Inferior parietal cortex (tissue), 1 donor: ENCODE results near the gene ID1.

Experiments
- DNase-seq: peaks from one replicate; pipeline ENCODE4 v3.0.0-alpha.2; 2016; ENCODE audit errors: extremely low spot score

ID1 gene, protein sequence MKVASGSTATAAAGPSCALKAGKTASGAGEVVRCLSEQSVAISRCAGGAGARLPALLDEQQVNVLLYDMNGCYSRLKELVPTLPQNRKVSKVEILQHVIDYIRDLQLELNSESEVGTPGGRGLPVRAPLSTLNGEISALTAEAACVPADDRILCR

DNA sequence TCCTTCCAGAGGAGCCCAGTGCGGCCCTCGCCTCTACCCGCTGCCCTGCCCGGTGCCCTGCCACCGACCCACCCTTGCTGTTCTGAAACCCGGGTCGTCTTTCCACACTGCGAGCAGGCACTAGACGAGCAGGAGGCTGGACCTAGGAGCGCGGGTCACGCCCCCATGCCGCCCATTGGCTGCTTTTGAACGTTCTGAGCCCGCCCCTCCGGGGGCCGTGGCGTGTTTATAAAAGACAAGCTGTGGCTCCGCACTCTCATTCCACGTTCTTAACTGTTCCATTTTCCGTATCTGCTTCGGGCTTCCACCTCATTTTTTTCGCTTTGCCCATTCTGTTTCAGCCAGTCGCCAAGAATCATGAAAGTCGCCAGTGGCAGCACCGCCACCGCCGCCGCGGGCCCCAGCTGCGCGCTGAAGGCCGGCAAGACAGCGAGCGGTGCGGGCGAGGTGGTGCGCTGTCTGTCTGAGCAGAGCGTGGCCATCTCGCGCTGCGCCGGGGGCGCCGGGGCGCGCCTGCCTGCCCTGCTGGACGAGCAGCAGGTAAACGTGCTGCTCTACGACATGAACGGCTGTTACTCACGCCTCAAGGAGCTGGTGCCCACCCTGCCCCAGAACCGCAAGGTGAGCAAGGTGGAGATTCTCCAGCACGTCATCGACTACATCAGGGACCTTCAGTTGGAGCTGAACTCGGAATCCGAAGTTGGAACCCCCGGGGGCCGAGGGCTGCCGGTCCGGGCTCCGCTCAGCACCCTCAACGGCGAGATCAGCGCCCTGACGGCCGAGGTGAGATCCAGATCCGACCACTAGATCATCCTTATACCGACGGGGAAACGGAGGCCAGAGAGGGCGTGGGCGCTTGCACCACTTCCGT, at the start of gene ID1:
Gene ID1 (plus strand): TSS at position 259 of the 871 bp plus-strand sequence. CDS start 99 bp downstream, at position 358.
- DNase-seq, result peak; percentile 94

GRCh38 chr20:31559704-31560093, 45.4 kb upstream of the ID1 start:
- no peak for DNase-seq

- DNase-seq, result peak; percentile 69
Observed at GRCh38 chr20:31560094-31560745, 44.9 kb upstream of the ID1 start.

- no peak for DNase-seq
Observed at GRCh38 chr20:31560746-31561598, 44.1 kb upstream of the ID1 start.

DNA sequence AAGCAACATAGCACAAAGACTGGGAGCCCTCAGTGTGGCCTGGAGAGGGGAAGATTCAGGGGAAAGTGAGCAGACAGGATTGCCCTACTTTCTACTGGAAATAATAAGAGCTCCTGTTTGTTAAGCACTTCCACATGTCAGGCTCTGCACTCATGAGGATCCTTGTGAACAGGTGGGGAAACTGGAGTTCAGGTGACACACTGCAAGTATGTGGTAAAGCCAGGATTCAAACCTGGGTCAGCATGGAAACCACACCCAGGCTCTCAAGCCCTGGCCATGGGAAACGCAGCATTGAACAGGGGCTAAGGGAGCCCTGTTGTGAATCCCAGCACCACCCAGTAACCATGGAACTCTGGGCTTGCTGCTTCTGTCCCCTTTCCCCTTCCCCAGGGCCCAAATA, 42.8 kb upstream of the ID1 start:
- no peak for DNase-seq

GRCh38 chr20:31564284-31564683, 40.8 kb upstream of the ID1 start:
- no peak for DNase-seq

DNA sequence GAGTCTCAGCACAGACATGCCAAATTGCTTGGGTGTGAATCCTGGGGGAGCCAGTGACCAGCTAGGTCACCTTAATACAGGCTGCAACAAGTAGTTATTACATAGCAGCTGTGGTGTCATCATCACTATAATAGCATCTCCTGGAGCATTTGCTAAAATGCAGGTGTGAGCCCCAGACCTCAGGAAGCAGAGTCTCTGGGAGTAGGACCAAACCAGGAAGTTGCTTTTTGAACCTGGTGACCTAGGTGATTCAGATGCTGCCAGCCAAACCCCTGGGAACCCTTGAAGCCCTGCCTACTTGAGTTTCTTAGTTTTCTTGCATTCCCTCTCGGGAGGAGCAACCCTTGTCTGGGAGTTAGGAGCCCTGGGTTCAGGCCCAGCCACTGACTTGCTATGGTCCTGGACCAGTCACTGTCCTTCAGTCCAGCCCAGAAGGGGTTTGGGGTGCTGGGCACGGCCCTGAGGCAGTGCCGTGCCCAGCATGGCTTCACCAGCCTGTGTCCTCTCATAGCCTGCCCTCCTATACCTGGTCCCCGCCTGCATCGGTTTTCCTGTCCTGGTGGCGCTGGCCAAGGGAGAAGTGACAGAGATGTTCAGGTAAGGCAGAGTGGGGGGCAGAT, 39.3 kb upstream of the ID1 start:
- DNase-seq, result no peak

DNA sequence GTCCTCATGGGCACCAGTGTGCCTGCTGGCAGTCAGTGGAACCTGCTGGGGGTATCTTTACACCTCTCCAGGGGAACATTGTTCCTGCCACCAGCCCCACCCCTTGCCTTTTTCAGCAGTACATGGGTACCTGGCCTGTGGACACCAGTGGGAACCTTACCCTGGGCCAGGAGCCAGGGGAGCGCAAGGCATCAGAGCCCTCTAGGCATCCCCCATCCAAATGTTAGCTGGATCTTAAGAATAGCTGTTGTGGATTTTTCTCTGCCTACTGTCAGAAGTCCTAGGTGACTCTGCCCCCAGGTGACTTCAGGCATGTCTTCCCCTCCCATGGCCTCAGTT, 38.8 kb upstream of the ID1 start:
- DNase-seq, result no peak

DNA sequence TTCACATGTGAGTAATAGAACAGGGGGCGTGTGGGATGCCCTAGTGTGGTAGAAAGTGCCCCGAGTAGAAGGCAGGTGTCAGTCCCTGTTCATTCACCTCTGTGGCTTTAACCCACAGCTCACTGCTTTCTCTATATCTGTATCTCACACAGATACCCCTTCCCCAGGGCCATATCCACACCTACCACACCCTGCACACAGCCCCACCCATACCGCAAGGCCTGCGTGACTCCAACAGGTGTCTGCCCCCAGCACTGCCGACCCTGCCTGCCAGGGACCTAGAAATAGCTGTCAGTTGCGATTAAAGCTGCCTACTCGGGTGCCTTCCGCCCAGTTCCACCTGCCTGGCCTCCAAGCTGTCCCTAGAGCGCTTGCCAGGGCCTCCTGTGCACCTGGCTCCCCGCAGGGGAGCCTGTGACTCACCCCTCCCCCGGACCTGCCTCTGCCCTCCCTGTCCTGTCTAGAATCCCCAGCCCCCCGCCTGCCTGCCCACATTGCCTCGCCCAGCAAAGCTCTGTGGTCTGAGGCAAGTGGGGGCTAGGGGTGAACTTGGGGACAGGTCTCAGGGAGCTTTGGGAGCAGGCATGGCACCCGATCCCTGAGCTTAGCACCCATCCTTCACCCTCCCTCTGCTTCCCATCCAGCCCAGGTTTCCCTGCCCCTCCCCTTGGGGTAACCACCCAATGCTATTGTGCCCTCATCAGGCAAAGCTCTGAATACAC, 38.3 kb upstream of the ID1 start:
- DNase-seq, result no peak

DNA sequence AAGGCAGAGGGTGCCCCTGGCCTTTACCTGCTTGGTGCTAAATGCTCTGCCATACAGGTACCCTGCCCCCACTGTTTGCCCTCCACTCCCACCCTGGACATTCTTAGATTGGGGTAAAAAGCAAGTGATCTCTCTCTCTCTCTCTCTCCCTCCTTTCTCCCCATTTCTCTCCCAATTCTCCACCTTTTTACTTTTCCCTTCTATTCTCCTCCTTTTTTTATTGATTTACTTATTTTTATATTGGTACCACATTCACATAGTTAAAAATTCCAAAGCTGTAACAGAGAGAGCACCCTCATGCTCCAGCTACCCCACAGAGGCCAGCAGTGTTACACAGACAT, 37.7 kb upstream of the ID1 start:
- DNase-seq, result no peak

DNA sequence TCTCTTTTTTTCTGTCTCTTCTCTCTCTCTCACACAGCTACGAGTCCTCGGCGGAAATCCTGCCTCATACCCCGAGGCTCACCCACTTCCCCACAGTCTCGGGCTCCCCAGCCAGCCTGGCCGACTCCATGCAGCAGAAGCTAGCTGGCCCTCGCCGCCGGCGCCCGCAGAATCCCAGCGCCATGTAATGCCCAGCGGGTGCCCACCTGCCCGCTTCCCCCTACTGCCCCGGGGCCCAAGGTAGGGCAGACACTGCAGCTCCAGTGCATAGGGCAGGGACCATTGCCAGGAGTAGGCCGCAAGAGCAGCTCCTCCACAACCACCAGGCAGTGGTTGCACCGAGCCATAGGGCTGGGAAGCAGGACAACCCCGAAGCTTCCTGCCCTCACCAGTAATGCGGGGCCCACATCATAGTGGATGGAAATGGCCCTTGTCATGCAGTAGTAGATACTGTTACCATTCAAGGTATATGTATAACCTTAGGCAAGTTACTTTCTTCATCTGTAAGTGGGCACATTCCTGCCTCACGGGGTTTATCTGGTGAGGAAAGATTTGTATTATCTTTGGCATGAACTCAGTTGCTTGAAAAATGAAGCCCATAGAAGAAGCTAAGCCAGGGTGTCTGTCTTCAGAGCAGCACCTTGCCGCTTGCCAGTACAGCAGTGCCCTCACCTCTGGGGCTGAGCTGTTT, 36.9 kb upstream of the ID1 start:
- no peak for DNase-seq

- DNase-seq, result no peak
Observed at GRCh38 chr20:31568773-31569162, 36.3 kb upstream of the ID1 start.

- DNase-seq, result peak; percentile 72
Observed at GRCh38 chr20:31569163-31570020, 35.7 kb upstream of the ID1 start.

DNA sequence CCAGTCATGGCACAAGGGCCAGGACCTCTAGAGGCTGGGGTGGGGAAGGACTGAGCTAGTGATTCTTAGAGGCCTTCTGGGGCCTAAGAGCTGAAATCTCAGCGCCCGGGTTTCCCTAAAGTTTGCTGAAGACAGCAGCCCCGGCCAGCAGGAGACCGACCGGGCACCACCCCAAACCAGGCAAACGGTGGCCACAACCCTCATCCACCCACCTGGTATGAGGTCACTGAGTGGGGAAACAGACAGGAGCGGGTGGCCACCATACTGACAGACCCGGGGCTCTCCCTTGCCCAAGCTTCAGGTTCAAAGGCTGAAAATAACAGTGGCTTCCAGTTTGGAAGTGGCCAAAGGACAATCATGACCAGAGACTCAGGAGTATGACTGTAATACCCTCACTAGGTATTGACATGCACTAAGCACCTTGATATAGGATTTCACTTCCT, 35.0 kb upstream of the ID1 start:
- no peak for DNase-seq

- DNase-seq, result peak; percentile 78
Observed at GRCh38 chr20:31570735-31571617, 34.1 kb upstream of the ID1 start.

GRCh38 chr20:31572042-31572700, 32.9 kb upstream of the ID1 start:
- no peak for DNase-seq

GRCh38 chr20:31572701-31573554, 32.2 kb upstream of the ID1 start:
- DNase-seq, result peak; percentile 78
